Stomach (tissue), 4 donors: ENCODE data around the gene WNT5B.

Experiments used
- EP300 ChIP-seq: sonication (generic); formaldehyde crosslinking; IDR thresholded peaks from one replicate; pipeline ENCODE4 v1.6.1; 2017; ENCODE audit warnings: antibody characterized with exemption
- POLR2A ChIP-seq, 4 donors: fragments of 450-650 bp; IDR thresholded peaks; one replicate each; pipeline ENCODE4 v1.6.1; 2016; ENCODE audit warnings: antibody characterized with exemption in 4 of 4, control low read depth in 2 of 4, mild to moderate bottlenecking in 1 of 4, moderate library complexity in 1 of 4
- POLR2AphosphoS5 ChIP-seq, 3 donors: sonication (generic); formaldehyde crosslinking; IDR thresholded peaks; one replicate each; pipeline ENCODE4 v1.6.1; 2016; ENCODE audit warnings: antibody characterized with exemption in 3 of 3
- TF ChIP-seq, protein P1 (sequence below), 7 experiments: fragments of 450-650 bp in 4 of 7; fragments of 200-600 bp in 3 of 7; sonication (generic) in 3 of 7; IDR thresholded peaks; one replicate each; pipeline ENCODE4 v1.5.1; 2016 to 2019; ENCODE audit warnings: antibody characterized with exemption in 7 of 7, control low read depth in 2 of 7, mild to moderate bottlenecking in 1 of 7

DNA sequence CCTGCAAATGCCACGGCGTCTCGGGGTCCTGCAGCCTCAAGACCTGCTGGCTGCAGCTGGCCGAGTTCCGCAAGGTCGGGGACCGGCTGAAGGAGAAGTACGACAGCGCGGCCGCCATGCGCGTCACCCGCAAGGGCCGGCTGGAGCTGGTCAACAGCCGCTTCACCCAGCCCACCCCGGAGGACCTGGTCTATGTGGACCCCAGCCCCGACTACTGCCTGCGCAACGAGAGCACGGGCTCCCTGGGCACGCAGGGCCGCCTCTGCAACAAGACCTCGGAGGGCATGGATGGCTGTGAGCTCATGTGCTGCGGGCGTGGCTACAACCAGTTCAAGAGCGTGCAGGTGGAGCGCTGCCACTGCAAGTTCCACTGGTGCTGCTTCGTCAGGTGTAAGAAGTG lies 16.8 kb downstream of the WNT5B start:
- TF ChIP-seq, protein P1, sequence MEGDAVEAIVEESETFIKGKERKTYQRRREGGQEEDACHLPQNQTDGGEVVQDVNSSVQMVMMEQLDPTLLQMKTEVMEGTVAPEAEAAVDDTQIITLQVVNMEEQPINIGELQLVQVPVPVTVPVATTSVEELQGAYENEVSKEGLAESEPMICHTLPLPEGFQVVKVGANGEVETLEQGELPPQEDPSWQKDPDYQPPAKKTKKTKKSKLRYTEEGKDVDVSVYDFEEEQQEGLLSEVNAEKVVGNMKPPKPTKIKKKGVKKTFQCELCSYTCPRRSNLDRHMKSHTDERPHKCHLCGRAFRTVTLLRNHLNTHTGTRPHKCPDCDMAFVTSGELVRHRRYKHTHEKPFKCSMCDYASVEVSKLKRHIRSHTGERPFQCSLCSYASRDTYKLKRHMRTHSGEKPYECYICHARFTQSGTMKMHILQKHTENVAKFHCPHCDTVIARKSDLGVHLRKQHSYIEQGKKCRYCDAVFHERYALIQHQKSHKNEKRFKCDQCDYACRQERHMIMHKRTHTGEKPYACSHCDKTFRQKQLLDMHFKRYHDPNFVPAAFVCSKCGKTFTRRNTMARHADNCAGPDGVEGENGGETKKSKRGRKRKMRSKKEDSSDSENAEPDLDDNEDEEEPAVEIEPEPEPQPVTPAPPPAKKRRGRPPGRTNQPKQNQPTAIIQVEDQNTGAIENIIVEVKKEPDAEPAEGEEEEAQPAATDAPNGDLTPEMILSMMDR (IDR thresholded peaks at IDR 0.05): no peak
- TF ChIP-seq EP300: no peak
- TF ChIP-seq POLR2AphosphoS5 (IDR thresholded peaks at IDR 0.05): no peak
- TF ChIP-seq POLR2A (IDR thresholded peaks at IDR 0.05): no peak
